Esophagus squamous epithelium (tissue), 5 donors: ENCODE data around the gene ADRM1. TPM values are rescaled to one million over a fixed set of nuclear protein-coding genes. Genes with fewer than 3 reads are reported as not detected.

ENCODE experiments used
- DNase-seq: peaks from one replicate; lab custom pipeline; 2025; lab: John Stamatoyannopoulos, UW
- H3K27ac ChIP-seq, 4 donors: fragments of 200-600 bp; sonication (generic); one replicate each; pipeline ENCODE4 v1.5.1; 2016 to 2019; ENCODE audit warnings: mild to moderate bottlenecking in 1 of 4
- H3K27me3 ChIP-seq, 4 donors: fragments of 200-600 bp; sonication (generic); 1 replicate in 3 of 4; 2 replicates in 1 of 4; pipeline versions ENCODE4 v1.5.1 to v1.6.0; 2017 to 2021; ENCODE audit warnings: antibody characterized with exemption in 1 of 4
- H3K36me3 ChIP-seq, 3 donors: fragments of 200-600 bp; sonication (generic); one replicate each; pipeline ENCODE4 v1.5.1; 2016 to 2019
- H3K4me1 ChIP-seq, 3 donors: fragments of 200-600 bp; sonication (generic); one replicate each; pipeline ENCODE4 v1.5.1; 2017 to 2019
- H3K4me3 ChIP-seq, 4 donors: fragments of 200-600 bp; sonication (generic); 1 replicate in 3 of 4; 2 replicates in 1 of 4; pipeline ENCODE4 v1.5.1; 2016 to 2019; ENCODE audit warnings: mild to moderate bottlenecking in 2 of 4, moderate library complexity in 1 of 4
- H3K9me3 ChIP-seq, 3 donors: fragments of 200-600 bp; sonication (generic); one replicate each; pipeline ENCODE4 v1.5.1; 2016 to 2019
- CTCF ChIP-seq, 6 experiments: fragments of 450-650 bp in 4 of 6; fragments of 200-600 bp in 2 of 6; sonication (generic) in 2 of 6; IDR thresholded peaks; one replicate each; pipeline ENCODE4 v1.5.1; 2016 to 2019; ENCODE audit warnings: antibody characterized with exemption in 6 of 6, mild to moderate bottlenecking in 4 of 6, moderate library complexity in 4 of 6
- POLR2A ChIP-seq, 4 donors: fragments of 450-650 bp; IDR thresholded peaks; one replicate each; pipeline ENCODE4 v1.6.1; 2017; ENCODE audit warnings: antibody characterized with exemption in 4 of 4, mild to moderate bottlenecking in 4 of 4, moderate library complexity in 3 of 4
- WGBS, 2 donors: methylation state at CpG; one replicate each; pipeline ENCODE4 v1.1.5; 2018; 5-methylcytosine and 5-hydroxymethylcytosine counted together
- intact Hi-C: fragments of 100-400 bp; cut with DNase I; formaldehyde crosslinking; loops from one replicate; pipeline ENCODE4 v1.15.0; 2022
- total RNA-seq, 4 donors: library from RNA; depleted of rRNA; stranded (reverse); fragments of >200 nt; gene quantifications; one replicate each; pipeline ENCODE4 v1.1.0, GENCODE V29; 2016
- donor health status: DM: yes; HTN: yes; CAD: no.

Gene ADRM1
- total RNA-seq, 4 donors from 2014 or later: 126 to 173 (median 133) TPM

GRCh38 chr20:62304331-62305148 lies 1.7 kb downstream of the ADRM1 start:
- intact Hi-C loops: loop anchor here (5.0 kb wide), 1 partner anchor 78 kb away; no protein-coding TSS in a partner anchor
- H3K4me1 ChIP-seq: peaks cover 31 to 74% (median 46%) of the 10 kb centered on the region in 3 donors

GRCh38 chr20:62305149-62305764 lies 2.5 kb downstream of the ADRM1 start:
- no peaks in the 10 kb centered on the region for H3K27me3 ChIP-seq
- H3K36me3 ChIP-seq: peaks cover 32 to 59% (median 35%) of the 10 kb centered on the region in 3 donors
- intact Hi-C loops: no loop called here
- H3K9me3 ChIP-seq: no peaks in the 10 kb centered on the region
- 57% methylated on average over 7 to 12 of the region's 18 CpGs for WGBS, 2 donors
- peak overlapping the region; percentile 32 to 99 (median 93) for H3K27ac ChIP-seq
- peaks cover 31 to 80% (median 46%) of the 10 kb centered on the region in 3 donors for H3K4me1 ChIP-seq
- DNase-seq: no peak
- peak overlapping the region in 2 of 4 donors; percentile 86 to 100 for H3K4me3 ChIP-seq
- TF ChIP-seq CTCF (IDR thresholded peaks at IDR 0.05) (no peak), POLR2A (IDR thresholded peaks at IDR 0.05) (no peak)

More at GRCh38 chr20:62304331-62305148, 1.7 kb downstream of the ADRM1 start:
- WGBS, 2 donors: 30 to 34% methylated on average over 8 to 14 of the region's 29 CpGs
- peak overlapping the region; percentile 87 to 99 (median 98) for H3K27ac ChIP-seq
- H3K9me3 ChIP-seq: no peaks in the 10 kb centered on the region
- TF ChIP-seq CTCF (IDR thresholded peaks at IDR 0.05) (no peak), POLR2A (IDR thresholded peaks at IDR 0.05) (no peak)
- H3K36me3 ChIP-seq: peaks cover 30 to 52% (median 32%) of the 10 kb centered on the region in 3 donors
- peak overlapping the region; percentile 83 to 100 (median 92) for H3K4me3 ChIP-seq
- no peak for DNase-seq
- no peaks in the 10 kb centered on the region for H3K27me3 ChIP-seq

- TF ChIP-seq CTCF (IDR thresholded peaks at IDR 0.05) (no peak), POLR2A (IDR thresholded peaks at IDR 0.05) (no peak)
- Histone ChIP-seq H3K27me3 (no peaks in the 10 kb centered on the region), H3K27ac (peak overlapping the region; percentile 1 to 99 (median 66)), H3K36me3 (peaks cover 38 to 65% (median 40%) of the 10 kb centered on the region in 3 donors), H3K4me3 (peak overlapping the region in 1 of 4 donors; percentile 21), H3K9me3 (no peaks in the 10 kb centered on the region), H3K4me1 (peaks cover 31 to 87% (median 52%) of the 10 kb centered on the region in 3 donors)
- intact Hi-C loops: no loop called here
- 29 to 66% methylated on average over 13 to 15 of the region's 33 CpGs for WGBS, 2 donors
- DNase-seq: no peak
Observed at GRCh38 chr20:62305765-62306413, 3.1 kb downstream of the ADRM1 start.

- Histone ChIP-seq H3K27ac (peak overlapping the region; percentile 1 to 99 (median 66)), H3K4me3 (no peak overlapping the region), H3K27me3 (no peaks in the 10 kb centered on the region), H3K36me3 (peaks cover 45 to 72% (median 47%) of the 10 kb centered on the region in 3 donors), H3K4me1 (peaks cover 31 to 90% (median 52%) of the 10 kb centered on the region in 3 donors), H3K9me3 (no peaks in the 10 kb centered on the region)
- no peak for DNase-seq
- no peak for TF ChIP-seq CTCF (IDR thresholded peaks at IDR 0.05)
- TF ChIP-seq POLR2A (IDR thresholded peaks at IDR 0.05): no peak
- intact Hi-C loops: no loop called here
- 50% methylated on average over 3 of the region's 27 CpGs; no CpG with 5 or more reads in 1 of the 2 donors for WGBS, 2 donors
Observed at GRCh38 chr20:62306414-62307187, 3.8 kb downstream of the ADRM1 start.
